ENCODE measurements around the gene CDH13.

CDH13 gene

GRCh38 chr16:83530293-83530692, 903.5 kb downstream of the CDH13 start:
- H3K27me3 ChIP-seq (ENCODE audit: control insufficient read depth, insufficient read depth, low read length), result no peaks in the 10 kb centered on the region
- H3K36me3 ChIP-seq (ENCODE audit: control insufficient read depth, insufficient read depth, low read length), result no peaks in the 10 kb centered on the region
- peaks cover 4% of the 10 kb centered on the region; the same call in 1 of the 2 replicates for H3K9me3 ChIP-seq (ENCODE audit: control insufficient read depth, insufficient read depth, low read depth, low read length)
- H3K9ac ChIP-seq (ENCODE audit: low read length), result no peak overlapping the region
- H3K27ac ChIP-seq (ENCODE audit: low read depth, low read length), result no peak overlapping the region
- H3K4me3 ChIP-seq (ENCODE audit: low read depth, low read length), result no peak overlapping the region
- H3K4me1 ChIP-seq (ENCODE audit: control insufficient read depth, insufficient read depth, low read length), result no peaks in the 10 kb centered on the region

DNA sequence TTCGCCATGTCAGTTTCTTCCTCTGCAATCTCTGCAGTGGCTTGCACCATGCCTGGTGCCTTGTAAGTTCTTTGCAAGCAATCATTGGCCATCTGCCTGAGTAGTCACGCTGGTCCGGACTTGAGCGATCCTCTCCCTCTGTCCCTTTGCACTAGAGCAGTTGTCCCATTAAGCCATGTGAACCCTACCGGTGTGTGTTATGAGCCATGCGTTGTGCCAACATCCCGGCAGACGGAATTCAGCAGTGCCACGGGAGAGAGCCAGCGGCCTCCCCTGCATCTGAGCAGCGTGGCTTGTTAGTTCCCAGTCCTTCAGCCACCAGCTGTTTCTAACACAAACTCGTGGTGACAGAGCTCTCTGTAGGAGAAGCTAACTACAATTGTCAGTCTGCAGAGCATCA, 905.9 kb downstream of the CDH13 start:
- Histone ChIP-seq H3K27ac (ENCODE audit: low read depth, low read length) (no peak overlapping the region), H3K9ac (ENCODE audit: low read length) (no peak overlapping the region), H3K4me3 (ENCODE audit: low read depth, low read length) (no peak overlapping the region), H3K9me3 (ENCODE audit: control insufficient read depth, insufficient read depth, low read depth, low read length) (peaks cover 4% of the 10 kb centered on the region; the same call in 1 of the 2 replicates), H3K27me3 (ENCODE audit: control insufficient read depth, insufficient read depth, low read length) (no peaks in the 10 kb centered on the region), H3K4me1 (ENCODE audit: control insufficient read depth, insufficient read depth, low read length) (no peaks in the 10 kb centered on the region), H3K36me3 (ENCODE audit: control insufficient read depth, insufficient read depth, low read length) (no peaks in the 10 kb centered on the region)

DNA sequence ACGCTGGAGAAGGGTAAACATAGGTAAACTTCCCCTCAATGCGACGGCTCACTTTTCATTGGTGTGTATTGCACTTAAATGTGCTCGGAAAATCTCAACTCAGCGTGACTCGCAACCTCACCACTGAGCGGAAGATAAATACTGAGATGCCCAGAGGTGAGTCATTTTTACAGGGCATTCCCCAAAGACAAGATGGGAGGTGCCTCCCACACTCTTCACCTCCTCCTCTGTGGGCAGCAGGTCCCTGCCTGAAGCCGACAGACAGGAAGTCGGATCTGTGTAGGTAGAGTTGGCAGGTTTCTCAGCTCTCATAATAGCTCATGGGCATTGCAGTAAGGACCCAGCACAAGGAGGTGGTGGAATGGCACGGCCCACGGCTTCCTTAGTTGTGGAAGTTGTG, 906.4 kb downstream of the CDH13 start:
- Histone ChIP-seq H3K4me1 (ENCODE audit: control insufficient read depth, insufficient read depth, low read length) (no peaks in the 10 kb centered on the region), H3K4me3 (ENCODE audit: low read depth, low read length) (no peak overlapping the region), H3K27ac (ENCODE audit: low read depth, low read length) (no peak overlapping the region), H3K27me3 (ENCODE audit: control insufficient read depth, insufficient read depth, low read length) (no peaks in the 10 kb centered on the region), H3K9ac (ENCODE audit: low read length) (no peak overlapping the region), H3K36me3 (ENCODE audit: control insufficient read depth, insufficient read depth, low read length) (no peaks in the 10 kb centered on the region), H3K9me3 (ENCODE audit: control insufficient read depth, insufficient read depth, low read depth, low read length) (peaks cover 4% of the 10 kb centered on the region; the same call in 1 of the 2 replicates)

DNA sequence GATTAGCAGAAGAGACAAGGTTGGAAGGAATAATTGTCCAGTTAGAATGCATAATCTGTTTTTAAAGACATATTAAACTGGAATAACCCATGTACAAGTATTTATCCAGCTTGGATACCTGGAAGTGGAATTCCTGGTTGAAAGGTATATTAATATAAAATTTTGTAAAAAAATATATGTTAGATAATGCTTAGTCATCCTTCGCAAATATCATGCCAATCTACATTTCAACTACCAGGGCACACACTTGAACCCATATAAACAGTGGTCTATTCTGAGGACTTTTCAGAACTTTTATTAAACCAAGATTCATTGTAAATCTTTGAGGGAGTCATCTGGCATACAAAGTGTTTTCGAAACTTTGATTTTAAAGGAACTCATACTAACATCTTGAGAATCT, 911.9 kb downstream of the CDH13 start:
- H3K27ac ChIP-seq (ENCODE audit: low read depth, low read length), result no peak overlapping the region
- no peaks in the 10 kb centered on the region for H3K36me3 ChIP-seq (ENCODE audit: control insufficient read depth, insufficient read depth, low read length)
- no peaks in the 10 kb centered on the region for H3K9me3 ChIP-seq (ENCODE audit: control insufficient read depth, insufficient read depth, low read depth, low read length)
- no peaks in the 10 kb centered on the region for H3K27me3 ChIP-seq (ENCODE audit: control insufficient read depth, insufficient read depth, low read length)
- no peak overlapping the region for H3K9ac ChIP-seq (ENCODE audit: low read length)
- H3K4me3 ChIP-seq (ENCODE audit: low read depth, low read length), result no peak overlapping the region
- no peaks in the 10 kb centered on the region for H3K4me1 ChIP-seq (ENCODE audit: control insufficient read depth, insufficient read depth, low read length)

DNA sequence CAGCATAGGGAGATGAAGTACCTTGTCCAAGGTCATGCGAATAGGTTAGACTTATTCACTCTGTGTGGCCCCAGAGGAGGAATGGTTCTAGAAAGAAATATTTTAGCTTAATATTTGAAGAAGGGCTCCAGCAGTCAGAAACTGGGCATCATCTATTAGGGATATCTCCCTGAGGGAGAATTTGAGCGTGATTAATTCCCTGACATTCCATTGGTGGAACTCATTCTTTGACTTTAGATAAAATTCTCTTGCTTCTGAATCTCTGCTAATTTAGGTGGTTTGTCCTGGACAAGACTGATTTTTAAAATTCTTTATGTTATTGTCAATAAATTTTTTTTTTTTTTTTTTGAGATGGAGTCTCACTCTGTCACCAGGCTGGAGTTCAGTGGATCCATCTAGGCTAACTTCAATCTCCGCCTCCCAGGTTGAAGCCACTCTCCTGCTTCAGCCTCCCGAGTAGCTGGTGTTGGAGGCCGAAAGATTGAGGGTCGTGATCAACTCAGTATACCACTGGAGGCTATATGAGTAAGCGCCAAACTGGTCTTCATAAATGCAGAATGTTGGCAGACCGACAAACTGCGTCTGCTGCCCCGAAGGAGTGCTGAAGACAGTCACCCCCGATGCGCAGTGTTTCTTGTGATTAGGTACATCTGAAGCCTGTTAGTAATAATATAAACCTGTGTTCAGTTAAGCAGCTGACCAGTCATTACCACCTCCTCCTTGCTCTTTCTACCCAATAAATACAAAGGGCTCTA, 913.1 kb downstream of the CDH13 start:
- no peaks in the 10 kb centered on the region for H3K4me1 ChIP-seq (ENCODE audit: control insufficient read depth, insufficient read depth, low read length)

GRCh38 chr16:83541231-83541630, 914.5 kb downstream of the CDH13 start:
- Histone ChIP-seq H3K27ac (ENCODE audit: low read depth, low read length) (no peak overlapping the region), H3K4me3 (ENCODE audit: low read depth, low read length) (no peak overlapping the region), H3K9me3 (ENCODE audit: control insufficient read depth, insufficient read depth, low read depth, low read length) (no peaks in the 10 kb centered on the region; the same call in 1 of the 2 replicates), H3K27me3 (ENCODE audit: control insufficient read depth, insufficient read depth, low read length) (no peaks in the 10 kb centered on the region), H3K9ac (ENCODE audit: low read length) (no peak overlapping the region), H3K4me1 (ENCODE audit: control insufficient read depth, insufficient read depth, low read length) (no peaks in the 10 kb centered on the region), H3K36me3 (ENCODE audit: control insufficient read depth, insufficient read depth, low read length) (no peaks in the 10 kb centered on the region)

More for the DNA sequence above, 913.1 kb downstream of the CDH13 start:
- Histone ChIP-seq H3K4me3 (ENCODE audit: low read depth, low read length) (no peak overlapping the region), H3K27me3 (ENCODE audit: control insufficient read depth, insufficient read depth, low read length) (no peaks in the 10 kb centered on the region), H3K9ac (ENCODE audit: low read length) (no peak overlapping the region), H3K27ac (ENCODE audit: low read depth, low read length) (no peak overlapping the region), H3K36me3 (ENCODE audit: control insufficient read depth, insufficient read depth, low read length) (no peaks in the 10 kb centered on the region), H3K9me3 (ENCODE audit: control insufficient read depth, insufficient read depth, low read depth, low read length) (no peaks in the 10 kb centered on the region)

GRCh38 chr16:83542491-83542890, 915.7 kb downstream of the CDH13 start:
- Histone ChIP-seq H3K4me3 (ENCODE audit: low read depth, low read length) (no peak overlapping the region), H3K9ac (ENCODE audit: low read length) (no peak overlapping the region), H3K27ac (ENCODE audit: low read depth, low read length) (no peak overlapping the region), H3K27me3 (ENCODE audit: control insufficient read depth, insufficient read depth, low read length) (no peaks in the 10 kb centered on the region), H3K4me1 (ENCODE audit: control insufficient read depth, insufficient read depth, low read length) (no peaks in the 10 kb centered on the region), H3K9me3 (ENCODE audit: control insufficient read depth, insufficient read depth, low read depth, low read length) (no peaks in the 10 kb centered on the region; the same call in 1 of the 2 replicates), H3K36me3 (ENCODE audit: control insufficient read depth, insufficient read depth, low read length) (no peaks in the 10 kb centered on the region)

- Histone ChIP-seq H3K9me3 (ENCODE audit: control insufficient read depth, insufficient read depth, low read depth, low read length) (no peaks in the 10 kb centered on the region; the same call in 1 of the 2 replicates), H3K27me3 (ENCODE audit: control insufficient read depth, insufficient read depth, low read length) (no peaks in the 10 kb centered on the region), H3K36me3 (ENCODE audit: control insufficient read depth, insufficient read depth, low read length) (no peaks in the 10 kb centered on the region), H3K27ac (ENCODE audit: low read depth, low read length) (no peak overlapping the region), H3K9ac (ENCODE audit: low read length) (no peak overlapping the region), H3K4me3 (ENCODE audit: low read depth, low read length) (no peak overlapping the region), H3K4me1 (ENCODE audit: control insufficient read depth, insufficient read depth, low read length) (0 out of 2 replicates have a peak, but pooled peaks cover 2% of the 10 kb centered on the region)
Observed at GRCh38 chr16:83549316-83550182, 922.8 kb downstream of the CDH13 start.

GRCh38 chr16:83550183-83550569, 923.4 kb downstream of the CDH13 start:
- no peaks in the 10 kb centered on the region for H3K27me3 ChIP-seq (ENCODE audit: control insufficient read depth, insufficient read depth, low read length)
- no peak overlapping the region for H3K4me3 ChIP-seq (ENCODE audit: low read depth, low read length)
- H3K9ac ChIP-seq (ENCODE audit: low read length), result no peak overlapping the region
- H3K9me3 ChIP-seq (ENCODE audit: control insufficient read depth, insufficient read depth, low read depth, low read length), result no peaks in the 10 kb centered on the region; the same call in 1 of the 2 replicates
- no peaks in the 10 kb centered on the region for H3K36me3 ChIP-seq (ENCODE audit: control insufficient read depth, insufficient read depth, low read length)
- H3K4me1 ChIP-seq (ENCODE audit: control insufficient read depth, insufficient read depth, low read length), result 0 out of 2 replicates have a peak, but pooled peaks cover 2% of the 10 kb centered on the region
- H3K27ac ChIP-seq (ENCODE audit: low read depth, low read length), result no peak overlapping the region

DNA sequence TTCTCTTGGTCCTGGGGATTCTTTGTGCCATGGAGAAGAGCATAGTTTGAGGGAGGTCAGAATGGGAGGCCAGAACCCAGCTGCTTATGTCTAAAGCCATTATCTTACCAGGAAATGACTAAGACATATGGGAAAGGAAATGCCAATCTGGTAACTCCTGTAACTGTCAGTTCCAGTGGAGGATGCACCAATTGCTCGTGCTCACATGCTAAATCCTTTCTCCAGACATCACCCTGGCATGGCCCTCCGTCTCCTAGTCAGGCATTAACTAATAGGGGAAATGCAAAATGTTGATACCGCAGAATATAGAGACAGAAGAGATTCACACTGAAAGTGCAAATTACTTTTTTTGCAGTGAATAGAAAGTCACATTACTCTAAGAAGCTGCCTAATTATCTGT, 925.5 kb downstream of the CDH13 start:
- H3K4me3 ChIP-seq (ENCODE audit: low read depth, low read length), result no peak overlapping the region
- H3K36me3 ChIP-seq (ENCODE audit: control insufficient read depth, insufficient read depth, low read length), result no peaks in the 10 kb centered on the region
- H3K4me1 ChIP-seq (ENCODE audit: control insufficient read depth, insufficient read depth, low read length), result 0 out of 2 replicates have a peak, but pooled peaks cover 2% of the 10 kb centered on the region
- H3K9ac ChIP-seq (ENCODE audit: low read length), result no peak overlapping the region
- no peaks in the 10 kb centered on the region for H3K9me3 ChIP-seq (ENCODE audit: control insufficient read depth, insufficient read depth, low read depth, low read length)
- H3K27ac ChIP-seq (ENCODE audit: low read depth, low read length), result no peak overlapping the region
- no peaks in the 10 kb centered on the region for H3K27me3 ChIP-seq (ENCODE audit: control insufficient read depth, insufficient read depth, low read length)

- Histone ChIP-seq H3K9ac (ENCODE audit: low read length) (no peak overlapping the region), H3K9me3 (ENCODE audit: control insufficient read depth, insufficient read depth, low read depth, low read length) (no peaks in the 10 kb centered on the region), H3K4me3 (ENCODE audit: low read depth, low read length) (no peak overlapping the region)
Observed at GRCh38 chr16:83552930-83553329, 926.2 kb downstream of the CDH13 start.

More at GRCh38 chr16:83552930-83553329, 926.2 kb downstream of the CDH13 start:
- H3K4me1 ChIP-seq (ENCODE audit: control insufficient read depth, insufficient read depth, low read length), result 0 out of 2 replicates have a peak, but pooled peaks cover 2% of the 10 kb centered on the region
- H3K27me3 ChIP-seq (ENCODE audit: control insufficient read depth, insufficient read depth, low read length), result no peaks in the 10 kb centered on the region
- no peaks in the 10 kb centered on the region for H3K36me3 ChIP-seq (ENCODE audit: control insufficient read depth, insufficient read depth, low read length)
- H3K27ac ChIP-seq (ENCODE audit: low read depth, low read length), result no peak overlapping the region
